Loucy (cell line): ENCODE measurements around the gene ZNF316.

Experiments used
- H2AFZ ChIP-seq: fragments of 200-600 bp; sonication (generic); 2 replicates; pipeline ENCODE4 v1.6.0; 2016; ENCODE audit warnings: antibody characterized with exemption, mild to moderate bottlenecking, low read length, moderate library complexity
- H3F3A ChIP-seq: fragments of 200-600 bp; 2 replicates; pipeline ENCODE4 v1.6.0; 2016; ENCODE audit warnings: antibody characterized with exemption, low read depth, mild to moderate bottlenecking
- H3K27me3 ChIP-seq: fragments of 200-600 bp; sonication (generic); 2 replicates; pipeline ENCODE4 v1.6.1; 2014; ENCODE audit warnings: low read length, mild to moderate bottlenecking; ENCODE audit not compliant: insufficient read depth, poor library complexity, severe bottlenecking
- H3K36me3 ChIP-seq: fragments of 200-600 bp; sonication (generic); 2 replicates; pipeline ENCODE4 v1.6.1; 2016; ENCODE audit warnings: low read length; ENCODE audit not compliant: insufficient read depth
- H3K4me1 ChIP-seq: fragments of 200-600 bp; sonication (generic); 2 replicates; pipeline ENCODE4 v1.5.1; 2014; ENCODE audit warnings: low read length, mild to moderate bottlenecking; ENCODE audit not compliant: insufficient read depth, poor library complexity, severe bottlenecking
- H3K4me2 ChIP-seq: fragments of 200-600 bp; sonication (generic); 2 replicates; pipeline ENCODE4 v1.6.0; 2014; ENCODE audit warnings: antibody characterized with exemption, low read length, low read depth, mild to moderate bottlenecking; ENCODE audit not compliant: poor library complexity, severe bottlenecking
- H3K4me3 ChIP-seq: fragments of 200-600 bp; sonication (generic); 2 replicates; pipeline ENCODE4 v1.5.1; 2014; ENCODE audit warnings: low read length, mild to moderate bottlenecking, mixed read lengths; ENCODE audit not compliant: poor library complexity, severe bottlenecking
- H3K79me2 ChIP-seq: fragments of 200-600 bp; sonication (generic); 2 replicates; pipeline ENCODE4 v1.6.1; 2014; ENCODE audit warnings: low read length; ENCODE audit not compliant: insufficient read depth
- H3K9ac ChIP-seq: fragments of 200-600 bp; sonication (generic); 2 replicates; pipeline ENCODE4 v1.6.0; 2014; ENCODE audit warnings: mild to moderate bottlenecking, low read depth, low read length, moderate library complexity; ENCODE audit not compliant: poor library complexity, severe bottlenecking
- H3K9me2 ChIP-seq: fragments of 200-600 bp; sonication (generic); replicated peaks from 2 replicates; pipeline ENCODE4 v1.6.1; 2016; ENCODE audit warnings: low read depth, low read length, mixed read lengths
- H3K9me3 ChIP-seq: fragments of 200-600 bp; sonication (generic); 2 replicates; pipeline ENCODE4 v1.6.1; 2014; ENCODE audit warnings: mild to moderate bottlenecking, antibody characterized with exemption, low read length, low read depth; ENCODE audit not compliant: insufficient read depth
- H4K20me1 ChIP-seq: fragments of 200-600 bp; sonication (generic); 2 replicates; pipeline ENCODE4 v1.6.0; 2014; ENCODE audit warnings: antibody characterized with exemption, low read length, mild to moderate bottlenecking; ENCODE audit not compliant: insufficient read depth, poor library complexity, severe bottlenecking
- CTCF ChIP-seq: fragments of 200-600 bp; sonication (generic); conservative IDR thresholded peaks from 2 replicates; pipeline ENCODE4 v1.5.1; 2014; ENCODE audit warnings: mild to moderate bottlenecking, antibody characterized with exemption, low read length
- EZH2phosphoT487 ChIP-seq: fragments of 200-600 bp; IDR thresholded peaks from 2 replicates; pipeline ENCODE4 v1.6.1; 2018; ENCODE audit warnings: antibody characterized with exemption, mild to moderate bottlenecking, moderate library complexity, borderline replicate concordance

Gene ZNF316

GRCh38 chr7:6604458-6604857 lies 32.7 kb upstream of the ZNF316 start:
- Histone ChIP-seq H3F3A (no peaks in the 10 kb centered on the region), H2AFZ (no peak overlapping the region), H3K9me2 (no peaks in the 10 kb centered on the region), H3K4me1 (no peaks in the 10 kb centered on the region), H3K79me2 (no peaks in the 10 kb centered on the region), H4K20me1 (no peaks in the 10 kb centered on the region), H3K4me3 (no peak overlapping the region), H3K4me2 (no peak overlapping the region), H3K36me3 (peaks cover 27% of the 10 kb centered on the region; the same call in 1 of the 2 replicates), H3K9ac (no peak overlapping the region), H3K27me3 (no peaks in the 10 kb centered on the region), H3K9me3 (no peaks in the 10 kb centered on the region)
- TF ChIP-seq CTCF = no peak
- TF ChIP-seq EZH2phosphoT487 = no peak

- Histone ChIP-seq H2AFZ (no peak overlapping the region), H3K27me3 (no peaks in the 10 kb centered on the region), H3K9me3 (no peaks in the 10 kb centered on the region), H3F3A (no peaks in the 10 kb centered on the region), H3K79me2 (no peaks in the 10 kb centered on the region), H3K4me1 (no peaks in the 10 kb centered on the region), H3K9me2 (no peaks in the 10 kb centered on the region), H4K20me1 (no peaks in the 10 kb centered on the region), H3K36me3 (peaks cover 18% of the 10 kb centered on the region; the same call in 1 of the 2 replicates), H3K9ac (no peak overlapping the region), H3K4me2 (no peak overlapping the region), H3K4me3 (no peak overlapping the region)
- TF ChIP-seq CTCF = no peak
- TF ChIP-seq EZH2phosphoT487 = no peak
Measured at GRCh38 chr7:6606866-6607583, 30.1 kb upstream of the ZNF316 start.

- no peak for TF ChIP-seq CTCF
- no peak for TF ChIP-seq EZH2phosphoT487
- Histone ChIP-seq H2AFZ (no peak overlapping the region), H3K4me3 (no peak overlapping the region), H3F3A (no peaks in the 10 kb centered on the region), H3K9me3 (no peaks in the 10 kb centered on the region), H3K79me2 (no peaks in the 10 kb centered on the region), H3K9ac (no peak overlapping the region), H3K4me2 (no peak overlapping the region), H3K4me1 (no peaks in the 10 kb centered on the region), H3K9me2 (no peaks in the 10 kb centered on the region), H4K20me1 (no peaks in the 10 kb centered on the region), H3K36me3 (peaks cover 15% of the 10 kb centered on the region; the same call in 1 of the 2 replicates), H3K27me3 (no peaks in the 10 kb centered on the region)
Measured at GRCh38 chr7:6607651-6608051, 29.5 kb upstream of the ZNF316 start.
